GM20431 (cell line): ENCODE measurements around the gene GSG1L.

Source experiments
- in situ Hi-C: fragments of 300-500 bp; cut with MseI, MboI; formaldehyde crosslinking; loops from one replicate; pipeline ENCODE4 v1.15.0; 2020; ENCODE audit warnings: low sequenced_read_pairs; ENCODE audit not compliant: unreplicated experiment

The GSG1L gene

DNA sequence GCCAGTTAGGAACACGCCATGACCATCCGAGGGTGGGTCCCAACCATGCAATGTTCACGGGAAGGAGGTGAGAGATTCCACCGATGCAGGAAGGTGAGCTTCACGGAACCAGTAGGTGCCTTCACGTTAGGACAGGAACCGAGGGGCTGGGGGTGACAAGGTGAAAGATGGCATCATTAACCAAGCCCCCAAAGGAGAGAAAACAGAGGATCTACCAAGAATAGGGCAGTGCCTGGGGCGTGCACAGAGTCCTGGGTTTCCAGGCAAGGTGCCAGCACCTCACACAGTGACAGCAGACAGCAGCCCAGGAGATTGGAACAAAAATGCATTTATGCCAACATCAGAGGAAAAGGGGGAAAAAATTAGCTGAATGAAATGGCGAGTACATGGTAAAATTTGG, 137.9 kb downstream of the GSG1L start:
- in situ Hi-C loops: no loop called here

DNA sequence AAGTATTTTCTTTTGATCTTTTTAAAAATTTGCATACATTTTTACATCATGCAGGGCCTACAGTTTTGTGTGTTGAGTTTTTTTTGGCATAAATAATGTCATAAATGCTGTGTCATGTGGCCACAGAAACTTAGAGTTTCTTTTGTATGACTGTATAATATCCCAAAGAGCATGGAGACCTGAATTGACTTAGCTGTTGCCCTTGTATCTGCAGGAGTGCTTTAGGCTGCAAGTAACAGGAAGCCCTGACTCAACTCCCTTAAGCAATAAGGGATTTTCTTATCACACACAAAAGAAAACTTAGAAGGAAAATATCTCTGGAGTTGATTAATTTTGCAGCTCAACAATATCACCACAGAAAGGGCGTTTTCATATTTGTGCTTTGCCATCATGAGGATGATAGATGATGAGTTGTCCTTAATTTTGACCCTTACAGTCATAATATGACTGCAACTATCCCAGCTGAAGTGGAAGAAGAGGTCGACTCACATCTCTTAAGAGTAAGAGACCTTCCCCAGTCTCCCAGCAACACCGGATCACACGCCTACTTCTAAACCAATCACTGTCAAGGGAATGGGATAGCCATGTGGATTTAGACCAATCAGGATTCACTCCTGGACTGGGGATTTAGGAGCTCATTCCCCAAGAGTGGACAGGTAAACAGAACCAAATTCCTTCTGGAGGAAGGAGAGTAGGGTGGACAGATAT, 138.9 kb downstream of the GSG1L start:
- in situ Hi-C loops: no loop called here

DNA sequence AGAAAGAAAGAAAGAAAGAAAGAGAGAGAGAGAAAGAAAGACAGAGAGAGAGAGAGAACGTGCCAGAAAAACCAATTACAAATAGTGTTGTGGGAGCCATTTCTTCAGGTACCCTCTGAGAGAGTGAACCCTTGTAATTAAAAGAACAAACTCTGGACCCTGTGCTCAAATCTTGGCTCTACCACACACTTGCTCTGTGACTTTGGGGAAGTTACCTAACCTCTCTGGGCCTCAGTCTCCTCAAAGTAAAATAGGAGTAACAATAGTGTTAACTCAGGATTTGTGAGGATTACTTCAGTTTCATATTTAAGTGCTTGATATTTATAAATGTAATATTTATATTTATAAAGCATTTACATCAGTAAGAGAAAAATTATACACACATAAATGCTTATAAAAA, 139.8 kb downstream of the GSG1L start:
- in situ Hi-C loops: no loop called here

DNA sequence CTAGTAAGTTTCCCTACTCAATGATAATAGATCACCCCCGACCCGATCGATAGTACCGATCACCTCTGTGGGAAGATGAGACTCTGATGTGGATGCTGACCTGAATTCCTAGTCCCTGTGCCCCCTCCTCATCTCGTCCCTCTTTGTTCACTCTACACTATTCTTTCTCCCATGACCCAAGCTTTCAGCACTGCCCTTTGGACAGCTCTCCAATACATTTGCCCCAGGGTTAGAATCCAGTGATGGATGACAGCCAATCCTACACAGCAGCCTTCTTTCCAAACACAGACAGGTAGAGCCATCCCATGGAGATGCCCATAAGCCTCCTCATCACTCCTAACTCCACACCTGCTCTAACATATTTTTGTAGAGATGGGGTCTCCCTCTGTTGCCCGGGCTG, 141.1 kb downstream of the GSG1L start:
- in situ Hi-C loops: no loop called here

DNA sequence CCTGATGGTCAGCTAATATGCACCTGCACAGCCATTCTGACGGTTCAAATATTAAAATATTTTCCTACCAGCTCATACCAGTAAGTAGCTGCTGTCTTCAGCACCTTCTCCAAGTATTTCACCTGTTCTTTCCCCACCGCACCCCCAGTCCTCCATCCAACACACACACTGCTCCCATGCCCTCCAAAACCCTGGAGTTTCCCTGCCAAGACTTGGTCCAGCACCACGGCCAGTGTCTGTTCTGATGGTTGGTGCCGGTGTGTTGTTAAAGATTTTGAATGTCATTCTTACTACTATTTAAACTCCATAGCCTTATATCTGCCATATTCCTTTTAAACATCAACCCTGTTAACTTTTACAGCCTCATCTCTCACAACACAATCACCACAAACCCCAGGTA, 142.4 kb downstream of the GSG1L start:
- in situ Hi-C loops: no loop called here

DNA sequence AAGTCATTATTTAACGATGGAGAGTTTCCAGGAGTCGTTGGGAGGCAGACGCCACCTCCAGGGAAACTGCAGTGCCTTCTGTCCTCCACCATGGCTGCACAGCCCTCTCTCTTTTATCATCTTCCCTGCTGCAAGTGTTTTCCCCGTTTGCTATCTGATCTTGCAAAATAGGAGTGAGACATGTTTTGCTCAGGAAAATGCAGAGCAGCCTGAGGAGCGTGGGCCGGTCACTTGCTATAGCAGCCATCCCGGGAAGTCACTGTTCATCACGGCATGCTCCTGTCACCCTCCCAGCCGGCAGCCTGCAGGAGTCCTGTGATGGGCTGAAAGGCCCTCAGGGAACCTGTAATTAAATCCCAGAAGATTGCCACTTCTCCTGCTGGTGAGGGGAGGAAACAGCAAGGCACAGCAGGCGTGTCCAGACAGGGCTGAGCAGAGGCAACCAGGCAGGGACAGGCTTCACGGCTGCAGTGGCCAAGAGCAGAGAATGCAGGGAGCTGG, 143.1 kb downstream of the GSG1L start:
- in situ Hi-C loops: no loop called here

DNA sequence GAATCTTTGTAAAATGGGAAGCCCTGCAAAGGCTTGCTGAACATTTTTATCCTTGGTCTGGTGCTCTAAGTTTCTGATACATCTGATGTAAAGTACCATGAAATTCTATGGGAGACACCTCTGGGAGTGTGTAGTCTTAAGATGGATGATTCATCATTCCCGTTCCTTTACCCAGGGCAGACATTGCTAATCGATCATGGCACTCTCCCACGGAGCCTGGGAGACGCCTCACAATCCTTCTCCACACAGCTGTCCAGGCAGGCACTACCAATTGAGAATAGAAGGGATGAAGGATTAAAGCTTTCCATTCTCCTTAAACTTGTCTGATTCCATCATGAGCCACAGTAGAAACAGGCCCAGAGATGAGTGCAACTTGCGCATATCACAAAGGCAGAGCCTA, 144.8 kb downstream of the GSG1L start:
- in situ Hi-C loops: no loop called here

DNA sequence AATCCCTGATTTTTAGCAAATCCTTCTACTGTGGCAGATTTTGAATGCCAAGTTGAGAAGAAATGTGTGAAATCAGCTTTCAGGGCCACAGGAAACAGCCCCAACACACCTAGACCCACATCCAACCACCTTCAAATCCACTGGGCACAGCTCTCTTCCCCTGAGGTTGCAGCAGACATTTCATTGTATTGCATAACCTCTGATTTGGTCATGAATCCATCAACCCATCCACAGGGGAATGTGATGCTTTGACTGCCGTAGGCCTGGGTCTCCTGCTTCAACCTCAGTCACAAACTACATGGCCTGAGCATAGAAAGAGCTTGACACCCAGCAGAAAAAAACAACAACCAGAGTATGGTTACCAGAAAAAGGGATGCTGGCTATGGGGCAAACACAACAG, 145.6 kb downstream of the GSG1L start:
- in situ Hi-C loops: no loop called here

DNA sequence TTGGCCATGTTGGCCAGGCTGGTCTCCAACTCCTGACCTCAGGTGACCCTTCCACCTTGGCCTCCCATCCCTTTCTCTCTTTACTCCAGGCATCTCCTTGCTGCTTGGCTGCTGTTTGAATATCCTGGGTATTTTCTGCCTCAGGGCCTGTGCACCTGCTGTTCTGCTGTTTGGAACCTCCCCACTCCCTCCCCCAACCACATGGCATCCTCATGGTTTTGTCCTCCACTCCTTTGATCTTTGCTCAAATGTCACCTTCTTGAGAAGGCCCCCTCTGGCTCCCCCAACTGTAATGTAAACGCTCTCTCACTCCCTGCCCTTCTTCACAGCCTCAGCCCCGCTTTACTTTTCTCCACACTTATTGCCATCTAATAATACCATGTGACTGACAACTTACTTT, 152.0 kb downstream of the GSG1L start:
- in situ Hi-C loops: no loop called here

DNA sequence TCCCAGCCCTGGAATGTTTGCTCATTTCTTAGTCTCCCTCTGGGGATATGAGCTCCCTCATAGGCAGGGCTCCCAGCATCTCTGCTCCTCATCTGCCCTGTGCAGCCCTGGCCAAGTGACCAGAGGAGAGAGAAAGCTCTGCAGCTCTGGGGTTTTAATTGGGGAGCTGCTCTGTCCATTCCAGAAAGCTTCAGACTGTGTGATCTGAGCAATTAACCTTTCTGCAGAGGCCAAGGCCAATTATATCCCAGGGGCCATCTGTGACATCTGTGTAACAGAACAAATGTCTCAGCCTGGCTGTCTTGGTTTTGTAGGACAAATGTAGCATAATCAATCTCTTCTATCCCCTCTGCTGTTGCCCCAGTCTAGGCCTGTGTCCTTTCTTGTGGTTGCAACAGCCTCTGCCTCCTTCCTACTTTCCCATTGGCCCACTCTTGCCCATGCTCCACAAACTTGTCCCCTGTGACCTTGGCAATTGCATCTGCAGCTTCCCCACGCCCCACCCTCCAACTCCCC, 156.0 kb downstream of the GSG1L start:
- in situ Hi-C loops: no loop called here

DNA sequence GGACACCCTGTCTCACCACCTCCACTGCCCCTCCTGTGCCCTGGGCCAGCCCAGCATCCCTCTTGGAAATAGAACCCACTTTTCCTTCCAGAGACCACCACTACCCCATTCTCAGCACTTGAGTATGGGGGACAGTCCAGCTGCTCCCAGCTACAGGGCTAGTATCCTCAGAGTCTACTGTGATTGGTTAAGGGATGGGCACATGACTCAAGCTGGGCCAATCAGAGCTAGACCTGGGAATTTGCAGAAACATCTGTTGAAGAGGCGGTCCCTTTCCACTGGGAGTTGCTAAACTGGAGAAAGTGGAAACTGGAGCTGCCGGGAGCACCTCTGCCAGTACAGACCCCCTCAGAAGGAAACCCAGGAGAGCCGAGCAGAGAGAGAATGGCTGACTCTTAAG, 156.6 kb downstream of the GSG1L start:
- in situ Hi-C loops: no loop called here

DNA sequence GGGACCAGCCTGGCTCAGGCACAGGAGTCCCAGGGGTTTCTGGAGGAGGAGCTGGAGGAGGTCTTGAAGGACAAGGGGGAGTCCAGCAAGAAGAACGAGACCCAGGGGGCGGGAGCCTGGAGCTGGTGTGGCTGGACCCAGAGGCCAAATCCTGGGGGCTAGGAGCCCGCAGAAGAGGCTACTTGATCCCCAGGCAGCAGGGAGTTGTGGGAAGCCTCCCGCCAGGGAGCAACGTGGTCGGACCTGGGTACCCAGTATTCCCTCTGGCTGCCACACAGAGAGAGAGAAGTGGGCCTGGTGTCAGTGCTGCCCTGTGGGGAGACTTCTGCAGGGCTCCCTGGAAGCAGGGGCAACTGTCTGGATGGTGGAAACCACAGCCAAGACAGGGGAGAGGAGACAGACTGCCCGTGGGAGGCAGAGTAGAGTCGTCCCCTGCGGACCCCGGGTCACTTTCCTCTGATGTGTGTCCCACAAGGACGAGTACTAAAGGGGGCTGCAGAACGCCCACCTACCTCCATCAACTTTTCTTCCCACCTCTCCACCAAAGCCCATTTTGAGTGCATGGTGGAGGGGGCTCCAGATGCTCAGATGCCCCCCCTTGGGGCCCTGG, 160.4 kb downstream of the GSG1L start:
- in situ Hi-C loops: no loop called here

DNA sequence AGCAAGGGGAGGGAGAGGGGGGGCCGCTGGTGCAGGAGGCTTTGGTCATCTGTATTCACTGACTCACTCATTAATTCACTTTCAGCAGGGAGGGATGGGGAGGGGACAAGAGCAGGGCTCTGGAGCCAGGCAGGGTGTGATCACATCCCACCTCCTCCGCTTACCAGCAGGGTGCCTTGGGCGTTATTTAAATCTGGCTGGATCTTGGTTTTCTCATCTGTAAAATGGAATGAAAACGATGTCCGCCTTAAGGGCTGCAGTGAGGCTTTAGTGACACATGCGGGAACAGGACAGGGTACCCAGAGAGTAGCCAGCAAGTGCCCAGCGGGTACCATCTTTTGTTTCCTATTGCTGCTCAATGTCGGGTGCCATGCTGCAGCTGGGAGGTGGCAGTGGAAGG, 161.0 kb downstream of the GSG1L start:
- in situ Hi-C loops: no loop called here

DNA sequence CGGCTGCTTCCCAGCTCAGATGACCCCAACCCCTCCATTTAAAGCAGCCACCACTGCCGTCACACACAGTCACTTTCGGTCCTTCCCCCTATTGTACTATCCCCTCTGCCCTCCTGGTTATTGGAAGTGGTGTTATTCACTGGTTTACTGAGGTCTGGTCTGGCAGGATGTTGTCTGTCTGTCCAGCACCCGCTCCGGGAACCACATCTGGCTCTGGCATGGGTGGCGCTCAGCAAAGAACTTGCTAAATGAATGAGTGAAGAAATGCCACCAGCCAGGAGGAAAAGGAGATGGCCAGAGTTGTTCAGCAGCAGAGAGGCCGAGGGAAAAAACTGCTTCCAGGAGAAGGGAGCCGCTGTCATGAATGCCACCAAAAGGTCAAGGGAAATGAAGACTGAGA, 161.6 kb downstream of the GSG1L start:
- in situ Hi-C loops: no loop called here

DNA sequence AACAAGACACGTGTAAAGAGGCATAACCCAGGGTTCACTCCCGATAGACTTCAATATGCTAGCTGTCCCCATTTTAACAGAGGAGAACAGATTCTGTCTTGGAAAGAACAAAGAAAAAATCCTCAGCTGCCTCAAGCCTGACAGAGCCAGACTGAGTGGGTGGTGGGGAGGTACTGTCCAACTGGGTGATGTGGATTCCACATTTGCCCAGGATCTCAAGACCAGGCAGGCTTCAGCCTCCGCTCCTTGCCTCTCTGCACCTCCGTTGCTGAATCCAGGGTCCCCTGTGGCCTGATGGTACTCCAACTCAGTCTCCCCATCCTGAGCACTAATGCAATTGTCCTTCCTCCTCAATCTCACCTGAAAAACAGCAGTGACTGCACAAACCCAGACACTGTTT, 163.8 kb downstream of the GSG1L start:
- in situ Hi-C loops: no loop called here

DNA sequence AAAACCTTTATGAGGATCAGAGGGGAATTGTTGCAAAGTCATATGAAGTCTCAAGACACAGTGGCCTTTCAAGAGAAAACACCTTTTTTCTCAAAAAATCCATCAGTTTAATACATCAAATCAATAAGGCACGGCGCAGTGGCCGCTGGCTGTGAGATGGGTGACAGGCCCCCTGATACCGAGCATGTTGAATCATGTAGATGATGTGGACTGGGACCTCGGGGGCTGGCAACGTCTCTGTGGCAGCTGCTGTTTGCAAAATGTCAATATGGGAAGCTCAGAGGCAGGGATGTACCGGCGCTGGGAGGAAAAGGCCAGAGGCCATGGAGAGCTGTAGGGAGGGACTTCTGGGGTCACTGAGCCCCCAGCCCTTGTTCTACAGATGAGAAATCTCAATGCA, 169.1 kb downstream of the GSG1L start:
- in situ Hi-C loops: no loop called here

DNA sequence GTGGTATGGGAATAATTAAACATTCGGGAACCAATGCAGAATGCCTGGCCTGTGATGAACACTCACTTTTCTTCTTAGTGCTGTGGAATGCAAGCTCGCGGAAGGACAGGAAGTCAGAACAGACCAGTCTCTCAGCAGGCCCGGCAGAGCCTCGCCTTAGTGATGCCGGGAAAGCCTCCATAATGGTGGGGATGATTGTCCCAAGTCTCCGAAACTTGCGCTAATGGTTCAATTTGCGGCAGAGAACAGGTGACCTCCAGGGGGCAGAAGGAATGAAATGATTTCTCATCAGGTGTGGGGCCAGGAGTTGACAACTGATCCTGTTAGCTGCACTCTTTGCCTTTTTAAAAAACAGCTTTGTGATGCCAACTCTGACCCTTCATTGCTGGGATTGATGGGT, 170.6 kb downstream of the GSG1L start:
- in situ Hi-C loops: no loop called here

DNA sequence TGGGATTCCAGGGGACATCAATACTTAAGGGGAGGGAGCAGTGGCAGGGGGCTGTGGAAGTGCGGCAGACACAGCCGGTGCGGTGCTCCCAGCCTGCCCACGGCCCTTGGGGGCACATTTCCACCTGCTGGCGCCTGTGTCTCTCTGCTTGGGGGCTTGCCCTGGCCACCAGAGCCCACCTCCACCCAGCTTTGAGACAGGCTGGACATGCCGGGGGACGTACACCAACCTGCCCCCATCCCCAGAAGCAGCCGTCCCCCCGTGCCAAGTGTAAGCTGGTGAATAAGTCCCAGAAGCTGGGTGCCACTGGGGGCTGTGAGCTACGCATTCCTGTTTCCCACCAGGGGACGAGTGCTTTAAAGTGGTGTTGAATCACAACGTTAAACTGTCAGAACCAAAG, 172.6 kb downstream of the GSG1L start:
- in situ Hi-C loops: no loop called here

DNA sequence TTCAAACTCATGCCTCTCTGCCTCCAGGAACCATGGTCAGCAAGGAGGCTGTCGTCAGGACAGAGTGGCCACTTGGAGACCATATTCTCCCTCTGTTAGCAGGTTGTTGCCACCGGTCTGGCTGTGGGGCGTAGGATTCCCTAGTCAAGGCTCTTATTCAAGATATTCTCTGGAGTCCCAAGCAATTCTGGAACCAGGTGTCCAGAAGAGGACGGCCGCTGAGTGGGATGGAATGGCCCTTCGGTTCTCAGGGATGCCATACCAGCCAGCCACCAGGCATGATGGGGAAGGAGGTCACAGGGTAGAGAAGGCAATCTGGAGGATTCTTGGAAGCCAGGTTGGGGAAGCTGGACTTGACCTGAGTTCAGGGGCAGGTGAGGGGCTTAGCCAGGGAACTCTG, 173.5 kb downstream of the GSG1L start:
- in situ Hi-C loops: no loop called here

DNA sequence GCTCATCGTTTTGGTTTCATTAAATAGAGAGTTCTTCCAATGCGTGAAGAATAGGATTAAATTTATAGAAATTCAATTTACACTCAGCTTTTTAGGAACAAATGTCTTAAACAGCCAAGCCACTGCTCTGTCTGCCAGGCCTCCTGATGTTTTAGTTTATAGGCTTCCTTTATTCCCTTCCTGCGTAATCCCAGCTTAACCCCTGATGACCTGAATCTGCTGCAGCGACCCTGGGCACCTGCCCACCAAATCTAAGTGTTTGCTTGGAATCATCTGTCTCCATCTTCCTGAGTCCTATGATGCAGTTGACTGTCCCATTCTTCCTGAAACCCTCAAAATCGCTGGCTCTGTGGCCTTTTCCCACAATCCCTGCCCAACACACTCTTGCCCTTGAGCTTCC, 179.9 kb downstream of the GSG1L start:
- in situ Hi-C loops: no loop called here

DNA sequence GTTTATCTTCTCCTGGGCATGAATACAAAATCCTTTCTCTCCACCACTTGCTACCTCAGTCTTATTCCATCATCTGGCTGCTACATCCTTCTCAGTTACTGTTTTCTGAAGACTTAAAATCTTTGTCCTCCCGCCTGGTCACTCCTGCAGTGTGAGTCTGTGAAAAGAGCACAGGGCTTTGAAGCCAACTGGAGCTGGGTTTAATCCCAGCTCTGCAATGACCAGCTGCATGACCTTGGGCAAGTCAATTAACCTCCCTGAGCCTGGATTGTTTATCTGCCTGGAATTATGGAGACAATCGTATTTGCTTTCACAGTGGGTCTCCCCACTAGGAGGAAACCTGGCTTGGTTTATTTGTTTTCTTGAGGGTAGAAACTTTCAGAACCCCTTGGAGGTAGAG, 183.2 kb downstream of the GSG1L start:
- in situ Hi-C loops: no loop called here
